Endothelial cell of umbilical vein (primary cell): Measurements from ENCODE around the gene GPR160.

Source experiments
- EZH2 ChIP-seq: IDR thresholded peaks from 2 replicates; pipeline ENCODE4 v1.6.1; 2012; ENCODE audit warnings: borderline replicate concordance, low read depth, mild to moderate bottlenecking, moderate library complexity, low read length, inconsistent platforms; ENCODE audit not compliant: severe bottlenecking
- FOS ChIP-seq: IDR thresholded peaks from 2 replicates; pipeline ENCODE4 v1.6.1; 2011; ENCODE audit warnings: mild to moderate bottlenecking, low read length, moderate library complexity, borderline replicate concordance; ENCODE audit not compliant: insufficient read depth
- MAX ChIP-seq: IDR thresholded peaks from 2 replicates; pipeline ENCODE4 v1.6.1; 2011; ENCODE audit not compliant: insufficient read depth, insufficient read length
- MYC ChIP-seq: IDR thresholded peaks from one replicate; pipeline ENCODE4 v1.6.1; 2011; ENCODE audit warnings: mild to moderate bottlenecking, low read depth, low read length
- POLR2A ChIP-seq: IDR thresholded peaks from 2 replicates; pipeline ENCODE4 v1.6.1; 2012; ENCODE audit warnings: low read depth, mild to moderate bottlenecking, control low read depth, low read length
- POLR2AphosphoS5 ChIP-seq: IDR thresholded peaks from 2 replicates; pipeline ENCODE4 v1.6.1; 2012; ENCODE audit warnings: low read depth, mild to moderate bottlenecking, control low read depth, low read length, moderate library complexity; ENCODE audit not compliant: insufficient read depth
- TF ChIP-seq, protein P1 (sequence below), 2 donors: IDR thresholded peaks; 1 replicate in 1 of 2; 2 replicates in 1 of 2; pipeline ENCODE4 v1.5.1; 2011; ENCODE audit warnings: low read length in 2 of 2, mild to moderate bottlenecking in 2 of 2, moderate library complexity in 2 of 2, control low read depth in 1 of 2, inconsistent platforms in 1 of 2, low read depth in 1 of 2; ENCODE audit not compliant: insufficient read depth in 1 of 2; ENCODE audit errors: extremely low read depth in 1 of 2

- TF ChIP-seq, protein P1, sequence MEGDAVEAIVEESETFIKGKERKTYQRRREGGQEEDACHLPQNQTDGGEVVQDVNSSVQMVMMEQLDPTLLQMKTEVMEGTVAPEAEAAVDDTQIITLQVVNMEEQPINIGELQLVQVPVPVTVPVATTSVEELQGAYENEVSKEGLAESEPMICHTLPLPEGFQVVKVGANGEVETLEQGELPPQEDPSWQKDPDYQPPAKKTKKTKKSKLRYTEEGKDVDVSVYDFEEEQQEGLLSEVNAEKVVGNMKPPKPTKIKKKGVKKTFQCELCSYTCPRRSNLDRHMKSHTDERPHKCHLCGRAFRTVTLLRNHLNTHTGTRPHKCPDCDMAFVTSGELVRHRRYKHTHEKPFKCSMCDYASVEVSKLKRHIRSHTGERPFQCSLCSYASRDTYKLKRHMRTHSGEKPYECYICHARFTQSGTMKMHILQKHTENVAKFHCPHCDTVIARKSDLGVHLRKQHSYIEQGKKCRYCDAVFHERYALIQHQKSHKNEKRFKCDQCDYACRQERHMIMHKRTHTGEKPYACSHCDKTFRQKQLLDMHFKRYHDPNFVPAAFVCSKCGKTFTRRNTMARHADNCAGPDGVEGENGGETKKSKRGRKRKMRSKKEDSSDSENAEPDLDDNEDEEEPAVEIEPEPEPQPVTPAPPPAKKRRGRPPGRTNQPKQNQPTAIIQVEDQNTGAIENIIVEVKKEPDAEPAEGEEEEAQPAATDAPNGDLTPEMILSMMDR (IDR thresholded peaks at IDR 0.05; ENCODE audit: extremely low read depth in 1 of 2, insufficient read depth in 1 of 2, low read depth in 1 of 2, low read length in 2 of 2): no peak
- TF ChIP-seq POLR2AphosphoS5 (no peak), POLR2A (no peak), MAX (no peak), EZH2 (no peak), MYC (no peak), FOS (no peak)
Measured at GRCh38 chr3:169998668-169999131, 39.1 kb upstream of the GPR160 start.
